Lower lobe of right lung (tissue), 2 donors: ENCODE results near the gene CFAP119. TPM values are rescaled to one million over a fixed set of nuclear protein-coding genes. Genes with fewer than 3 reads are reported as not detected.

Experiments
- ATAC-seq, 2 donors: fragments of 200-7000 bp; cut with Tn5 transposase; one replicate each; pipeline ENCODE4 v1.9.1; 2020 to 2022; ENCODE audit warnings: mild to moderate bottlenecking in 2 of 2, moderate library complexity in 2 of 2
- DNase-seq: peaks from one replicate; pipeline ENCODE4 v3.0.0-alpha.2; 2020
- H3K27ac ChIP-seq: fragments of 200-600 bp; one replicate; pipeline ENCODE4 v1.8.0; 2022
- H3K27me3 ChIP-seq: fragments of 200-600 bp; one replicate; pipeline ENCODE4 v1.8.0; 2022; ENCODE audit warnings: low read depth
- H3K36me3 ChIP-seq: fragments of 200-600 bp; one replicate; pipeline ENCODE4 v1.8.0; 2022; ENCODE audit warnings: mild to moderate bottlenecking
- H3K4me1 ChIP-seq: fragments of 200-600 bp; one replicate; pipeline ENCODE4 v1.8.0; 2022
- H3K4me3 ChIP-seq: fragments of 200-600 bp; one replicate; pipeline ENCODE4 v1.8.0; 2022; ENCODE audit warnings: mild to moderate bottlenecking
- H3K9me3 ChIP-seq: fragments of 200-600 bp; one replicate; pipeline ENCODE4 v1.8.0; 2022
- CTCF ChIP-seq: fragments of 200-600 bp; IDR thresholded peaks from one replicate; pipeline ENCODE4 v1.8.0; 2022; ENCODE audit warnings: antibody characterized with exemption, mild to moderate bottlenecking
- intact Hi-C: fragments of 100-400 bp; cut with DNase I; formaldehyde crosslinking; loops from one replicate; pipeline ENCODE4 v1.11.0; 2022
- total RNA-seq: library from RNA; stranded (reverse); fragmentation: NEBNext Ultra II Directional; extraction: Animal tissue kit (Norgen Biotek cat#: 25700); gene quantifications from one replicate; pipeline ENCODE4 v1.2.1, GENCODE V29; 2021
- donor health status: DM: no; HTN: yes; CAD: no; lungs with severe emphysema.

CFAP119 gene
- total RNA-seq, 1 donor from 2014 or later = 11.1 TPM

GRCh38 chr16:30773826-30774225 lies 12.0 kb upstream of the CFAP119 start:
- H3K36me3 ChIP-seq = peaks cover 58% of the 10 kb centered on the region
- H3K27ac ChIP-seq = no peak overlapping the region
- intact Hi-C loops = no loop called here
- H3K27me3 ChIP-seq = no peaks in the 10 kb centered on the region
- no peak for TF ChIP-seq CTCF
- H3K4me3 ChIP-seq = no peak overlapping the region
- ATAC-seq = no peak
- H3K4me1 ChIP-seq = peaks cover 19% of the 10 kb centered on the region
- no peak for DNase-seq
- H3K9me3 ChIP-seq = no peaks in the 10 kb centered on the region

GRCh38 chr16:30771726-30772125 lies 9.9 kb upstream of the CFAP119 start:
- intact Hi-C loops = no loop called here
- H3K4me1 ChIP-seq = peaks cover 18% of the 10 kb centered on the region
- H3K27ac ChIP-seq = no peak overlapping the region
- no peak for ATAC-seq
- no peaks in the 10 kb centered on the region for H3K27me3 ChIP-seq
- no peak overlapping the region for H3K4me3 ChIP-seq
- no peaks in the 10 kb centered on the region for H3K9me3 ChIP-seq
- DNase-seq = no peak
- H3K36me3 ChIP-seq = peaks cover 79% of the 10 kb centered on the region
- no peak for TF ChIP-seq CTCF

GRCh38 chr16:30769379-30770089 lies 7.7 kb upstream of the CFAP119 start:
- intact Hi-C loops = no loop called here
- Histone ChIP-seq H3K27me3 (no peaks in the 10 kb centered on the region), H3K4me1 (peaks cover 1% of the 10 kb centered on the region), H3K4me3 (no peak overlapping the region), H3K27ac (no peak overlapping the region), H3K36me3 (peaks cover 100% of the 10 kb centered on the region), H3K9me3 (no peaks in the 10 kb centered on the region)
- TF ChIP-seq CTCF = no peak
- ATAC-seq = no peak
- peak; percentile 30 for DNase-seq

GRCh38 chr16:30768583-30769181 lies 6.8 kb upstream of the CFAP119 start:
- H3K9me3 ChIP-seq = no peaks in the 10 kb centered on the region
- intact Hi-C loops = no loop called here

GRCh38 chr16:30767767-30768465 lies 6.1 kb upstream of the CFAP119 start:
- DNase-seq = peak; percentile 17
- H3K4me3 ChIP-seq = no peak overlapping the region
- ATAC-seq = no peak
- H3K27ac ChIP-seq = no peak overlapping the region
- H3K27me3 ChIP-seq = no peaks in the 10 kb centered on the region
- TF ChIP-seq CTCF = no peak
- intact Hi-C loops = no loop called here
- H3K4me1 ChIP-seq = peaks cover 13% of the 10 kb centered on the region
- peaks cover 100% of the 10 kb centered on the region for H3K36me3 ChIP-seq
- H3K9me3 ChIP-seq = no peaks in the 10 kb centered on the region

More at GRCh38 chr16:30768583-30769181, 6.8 kb upstream of the CFAP119 start:
- DNase-seq = peak; percentile 29
- no peak for ATAC-seq
- TF ChIP-seq CTCF = no peak
- Histone ChIP-seq H3K27ac (no peak overlapping the region), H3K36me3 (peaks cover 100% of the 10 kb centered on the region), H3K4me3 (no peak overlapping the region), H3K4me1 (peaks cover 5% of the 10 kb centered on the region), H3K27me3 (no peaks in the 10 kb centered on the region)
